H9 (cell line): ENCODE results near the gene LTA4H. TPM values are rescaled to one million over a fixed set of nuclear protein-coding genes. Genes with fewer than 3 reads are reported as not detected.

ENCODE experiments used
- DNase-seq: peaks from one replicate; pipeline ENCODE4 v3.0.0-alpha.2; 2017
- H2AFZ ChIP-seq: one replicate; pipeline ENCODE4 v1.6.1; 2013; ENCODE audit warnings: mild to moderate bottlenecking, low read length, control low read depth, moderate library complexity
- H2AK5ac ChIP-seq: 2 replicates; pipeline ENCODE4 v1.6.1; 2013; ENCODE audit warnings: low read length, control low read depth, mixed read lengths; ENCODE audit not compliant: insufficient read length
- H2BK120ac ChIP-seq: one replicate; pipeline ENCODE4 v1.6.1; 2013; ENCODE audit warnings: low read depth, mild to moderate bottlenecking, low read length, control low read depth, inconsistent platforms; ENCODE audit not compliant: poor library complexity, severe bottlenecking
- H2BK12ac ChIP-seq: 2 replicates; pipeline ENCODE4 v1.6.1; 2013; ENCODE audit warnings: low read length, control low read depth, mixed read lengths, low read depth; ENCODE audit not compliant: insufficient read length
- H2BK15ac ChIP-seq: 2 replicates; pipeline ENCODE4 v1.6.1; 2013; ENCODE audit warnings: low read depth, low read length, control low read depth
- H2BK20ac ChIP-seq: one replicate; pipeline ENCODE4 v1.6.1; 2013; ENCODE audit warnings: low read depth, mild to moderate bottlenecking, low read length, control low read depth, inconsistent platforms; ENCODE audit not compliant: poor library complexity, severe bottlenecking
- H2BK5ac ChIP-seq: 2 replicates; pipeline ENCODE4 v1.6.1; 2013; ENCODE audit warnings: low read length, control low read depth, mixed read lengths; ENCODE audit not compliant: insufficient read length
- H3K14ac ChIP-seq: 2 replicates; pipeline ENCODE4 v1.6.1; 2013; ENCODE audit warnings: low read length, control low read depth; ENCODE audit not compliant: insufficient read depth
- H3K18ac ChIP-seq: 2 replicates; pipeline ENCODE4 v1.6.1; 2013; ENCODE audit warnings: low read depth, mild to moderate bottlenecking, mixed read lengths, low read length, control low read depth; ENCODE audit not compliant: insufficient read length
- H3K23ac ChIP-seq: 2 replicates; pipeline ENCODE4 v1.6.1; 2013; ENCODE audit warnings: low read length, control low read depth, mixed read lengths, low read depth; ENCODE audit not compliant: insufficient read length
- H3K23me2 ChIP-seq: 2 replicates; pipeline ENCODE4 v1.6.1; 2013; ENCODE audit warnings: low read depth, mild to moderate bottlenecking, mixed read lengths, low read length, control low read depth; ENCODE audit not compliant: insufficient read length, poor library complexity, severe bottlenecking
- H3K27ac ChIP-seq: 2 replicates; pipeline ENCODE4 v1.5.1; 2013; ENCODE audit warnings: low read length, control low read depth, mixed read lengths, low read depth; ENCODE audit not compliant: insufficient read length
- H3K27me3 ChIP-seq: 2 replicates; pipeline ENCODE4 v1.6.1; 2013; ENCODE audit warnings: low read length, control low read depth, inconsistent platforms; ENCODE audit not compliant: insufficient read depth
- H3K4ac ChIP-seq: 2 replicates; pipeline ENCODE4 v1.6.1; 2013; ENCODE audit warnings: low read depth, mild to moderate bottlenecking, control low read depth, inconsistent platforms, low read length, moderate library complexity
- H3K4me1 ChIP-seq: 2 replicates; pipeline ENCODE4 v1.6.1; 2013; ENCODE audit warnings: low read length, control low read depth, inconsistent platforms; ENCODE audit not compliant: insufficient read depth
- H3K4me2 ChIP-seq: 2 replicates; pipeline ENCODE4 v1.6.1; 2013; ENCODE audit warnings: low read length, control low read depth, mixed read lengths; ENCODE audit not compliant: insufficient read length, insufficient read depth
- H3K56ac ChIP-seq: 2 replicates; pipeline ENCODE4 v1.6.1; 2013; ENCODE audit warnings: low read depth, mild to moderate bottlenecking, mixed read lengths, low read length, control low read depth; ENCODE audit not compliant: insufficient read length
- H3K79me1 ChIP-seq: 2 replicates; pipeline ENCODE4 v1.6.1; 2013; ENCODE audit warnings: low read depth, mild to moderate bottlenecking, moderate library complexity, low read length, control low read depth, inconsistent platforms; ENCODE audit not compliant: insufficient read depth, poor library complexity, severe bottlenecking
- H3K79me2 ChIP-seq: 2 replicates; pipeline ENCODE4 v1.6.1; 2013; ENCODE audit warnings: low read length, control low read depth, inconsistent platforms; ENCODE audit not compliant: insufficient read depth
- H3K9ac ChIP-seq: 2 replicates; pipeline ENCODE4 v1.6.1; 2013; ENCODE audit warnings: low read length, control low read depth, mixed read lengths; ENCODE audit not compliant: insufficient read length; ENCODE audit errors: extremely low read depth
- H3K9me3 ChIP-seq: one replicate; pipeline ENCODE4 v1.6.1; 2013; ENCODE audit warnings: low read depth, low read length, inconsistent platforms; ENCODE audit not compliant: control insufficient read depth
- H3T11ph ChIP-seq: one replicate; pipeline ENCODE4 v1.6.1; 2013; ENCODE audit warnings: mild to moderate bottlenecking, low read length, control low read depth, inconsistent platforms
- H4K20me1 ChIP-seq: one replicate; pipeline ENCODE4 v1.6.1; 2013; ENCODE audit not compliant: control insufficient read depth, insufficient read length, insufficient read depth
- H4K5ac ChIP-seq: 2 replicates; pipeline ENCODE4 v1.6.1; 2013; ENCODE audit warnings: low read depth, mild to moderate bottlenecking, mixed read lengths, low read length, control low read depth; ENCODE audit not compliant: insufficient read length
- H4K8ac ChIP-seq: replicated peaks from 2 replicates; pipeline ENCODE4 v1.6.1; 2013; ENCODE audit warnings: low read length, control low read depth, mixed read lengths, low read depth; ENCODE audit not compliant: insufficient read length
- H4K91ac ChIP-seq: 2 replicates; pipeline ENCODE4 v1.6.1; 2013; ENCODE audit warnings: low read depth, mild to moderate bottlenecking, moderate library complexity, mixed read lengths, low read length, control low read depth; ENCODE audit not compliant: insufficient read length
- H3K27ac Mint-ChIP-seq, 3 experiments: 2 replicates in 2 of 3; 3 replicates in 1 of 3; pipeline ENCODE4 v1.8.0; 2020 to 2021; ENCODE audit warnings: mixed read lengths in 3 of 3, mild to moderate bottlenecking in 1 of 3, moderate library complexity in 1 of 3
- H3K27me3 Mint-ChIP-seq: 2 replicates; pipeline ENCODE4 v1.8.0; 2021; ENCODE audit warnings: low read depth, mild to moderate bottlenecking, moderate library complexity, mixed read lengths
- H3K36me3 Mint-ChIP-seq, 3 experiments: 2 replicates in 2 of 3; 3 replicates in 1 of 3; pipeline ENCODE4 v1.8.0; 2020 to 2021; ENCODE audit warnings: low read depth in 3 of 3, mixed read lengths in 3 of 3; ENCODE audit not compliant: insufficient read depth in 1 of 3
- H3K4me1 Mint-ChIP-seq, 2 experiments: 2 replicates each; pipeline ENCODE4 v1.8.0; 2020; ENCODE audit warnings: mixed read lengths in 2 of 2
- H3K4me3 Mint-ChIP-seq, 2 experiments: 2 replicates in 1 of 2; 3 replicates in 1 of 2; pipeline ENCODE4 v1.8.0; 2020 to 2021; ENCODE audit warnings: mild to moderate bottlenecking in 2 of 2, mixed read lengths in 2 of 2, moderate library complexity in 1 of 2
- H3K9me3 Mint-ChIP-seq, 2 experiments: 2 replicates in 1 of 2; 3 replicates in 1 of 2; pipeline ENCODE4 v1.8.0; 2020; ENCODE audit warnings: mild to moderate bottlenecking in 2 of 2, mixed read lengths in 2 of 2, moderate library complexity in 1 of 2
- WGBS: extraction: QIAGEN DNeasy Blood & Tissue Kit; methylation state at CpG from one replicate; pipeline ENCODE4 v1.1.7; 2013; ENCODE audit warnings: missing lambda C conversion rate, low lambda C conversion rate, mixed read lengths; ENCODE audit not compliant: insufficient read length; ENCODE audit errors: extremely low coverage; 5-methylcytosine and 5-hydroxymethylcytosine counted together
- total RNA-seq: library from RNA; stranded (reverse); gene quantifications from 2 replicates; pipeline ENCODE4 v1.2.1, GENCODE V29; 2021
- TF ChIP-seq, protein P1 (sequence below): fragments of 200-600 bp; sonication (generic); conservative IDR thresholded peaks from 3 replicates; pipeline ENCODE4 v1.8.0; 2021; ENCODE audit warnings: antibody characterized with exemption, mild to moderate bottlenecking

The LTA4H gene
- total RNA-seq, 1 experiment from 2014 or later: 144 TPM

DNA sequence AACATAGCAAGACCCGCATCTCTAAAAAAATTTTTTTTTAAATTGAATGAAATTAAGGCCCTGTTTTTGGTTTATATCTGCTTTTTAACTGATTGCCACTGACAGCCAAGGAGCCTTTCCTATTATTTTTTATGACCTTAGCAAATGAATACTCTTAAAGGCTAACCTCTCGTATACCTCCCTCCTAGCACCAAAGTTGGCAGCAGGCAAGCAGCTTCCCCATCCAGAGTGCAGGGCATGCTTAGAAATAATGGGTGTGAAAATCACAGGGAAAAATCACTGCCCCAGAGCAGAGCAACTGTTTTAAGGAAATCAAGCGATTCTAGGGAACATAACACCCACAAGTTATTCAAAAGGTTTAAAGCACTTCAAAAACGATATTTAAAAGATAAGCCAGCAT is 59.9 kb downstream of the LTA4H start:
- H3K27ac ChIP-seq: no peak overlapping the region
- H3K4me3 Mint-ChIP-seq: no peak overlapping the region
- no peak overlapping the region for H2BK5ac ChIP-seq
- no peak overlapping the region for H3K18ac ChIP-seq
- H4K5ac ChIP-seq: no peak overlapping the region
- H2AK5ac ChIP-seq: no peak overlapping the region
- no peaks in the 10 kb centered on the region for H3K23me2 ChIP-seq
- H3T11ph ChIP-seq: no peak overlapping the region
- H3K14ac ChIP-seq: no peak overlapping the region
- no peak overlapping the region for H2BK20ac ChIP-seq
- peaks cover 24 to 36% of the 10 kb centered on the region in 2 experiments for H3K4me1 Mint-ChIP-seq
- no CpG with 5 or more reads among the region's 4 CpGs for WGBS
- peaks cover 0 to 4% (median 0%) of the 10 kb centered on the region in 3 experiments; a peak in 2 of 7 replicates for H3K36me3 Mint-ChIP-seq
- no peak overlapping the region for H2BK15ac ChIP-seq
- no peak overlapping the region for H2BK12ac ChIP-seq
- H3K9ac ChIP-seq: no peak overlapping the region
- H4K91ac ChIP-seq: no peak overlapping the region
- H3K23ac ChIP-seq: no peak overlapping the region
- no peaks in the 10 kb centered on the region for H3K9me3 ChIP-seq
- H4K8ac ChIP-seq: no peak overlapping the region
- H3K4me1 ChIP-seq: peaks cover 2% of the 10 kb centered on the region; the same call in 1 of the 2 replicates
- no peaks in the 10 kb centered on the region; a peak in 1 of 5 replicates for H3K9me3 Mint-ChIP-seq
- H2AFZ ChIP-seq: no peak overlapping the region
- H3K4me2 ChIP-seq: no peak overlapping the region
- DNase-seq: no peak
- H4K20me1 ChIP-seq: no peaks in the 10 kb centered on the region
- H3K56ac ChIP-seq: no peak overlapping the region
- TF ChIP-seq, protein P1, sequence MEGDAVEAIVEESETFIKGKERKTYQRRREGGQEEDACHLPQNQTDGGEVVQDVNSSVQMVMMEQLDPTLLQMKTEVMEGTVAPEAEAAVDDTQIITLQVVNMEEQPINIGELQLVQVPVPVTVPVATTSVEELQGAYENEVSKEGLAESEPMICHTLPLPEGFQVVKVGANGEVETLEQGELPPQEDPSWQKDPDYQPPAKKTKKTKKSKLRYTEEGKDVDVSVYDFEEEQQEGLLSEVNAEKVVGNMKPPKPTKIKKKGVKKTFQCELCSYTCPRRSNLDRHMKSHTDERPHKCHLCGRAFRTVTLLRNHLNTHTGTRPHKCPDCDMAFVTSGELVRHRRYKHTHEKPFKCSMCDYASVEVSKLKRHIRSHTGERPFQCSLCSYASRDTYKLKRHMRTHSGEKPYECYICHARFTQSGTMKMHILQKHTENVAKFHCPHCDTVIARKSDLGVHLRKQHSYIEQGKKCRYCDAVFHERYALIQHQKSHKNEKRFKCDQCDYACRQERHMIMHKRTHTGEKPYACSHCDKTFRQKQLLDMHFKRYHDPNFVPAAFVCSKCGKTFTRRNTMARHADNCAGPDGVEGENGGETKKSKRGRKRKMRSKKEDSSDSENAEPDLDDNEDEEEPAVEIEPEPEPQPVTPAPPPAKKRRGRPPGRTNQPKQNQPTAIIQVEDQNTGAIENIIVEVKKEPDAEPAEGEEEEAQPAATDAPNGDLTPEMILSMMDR: no peak
- no peaks in the 10 kb centered on the region for H3K79me2 ChIP-seq
- no peaks in the 10 kb centered on the region; the same call in 1 of the 2 replicates for H3K27me3 Mint-ChIP-seq
- H3K27me3 ChIP-seq: no peaks in the 10 kb centered on the region
- H2BK120ac ChIP-seq: no peak overlapping the region
- H3K79me1 ChIP-seq: no peaks in the 10 kb centered on the region
- H3K4ac ChIP-seq: no peak overlapping the region
- no peak overlapping the region for H3K27ac Mint-ChIP-seq
